B cell (primary cell): ENCODE results near the gene PLGRKT. TPM values are rescaled to one million over a fixed set of nuclear protein-coding genes. Genes with fewer than 3 reads are reported as not detected.

Experiments
- ATAC-seq: fragments of 200-7000 bp; cut with Tn5 transposase; one replicate; pipeline ENCODE4 v1.10.0; 2021; ENCODE audit warnings: low read depth, mild to moderate bottlenecking, moderate number of reproducible peaks, moderate library complexity
- CTCF ChIA-PET: fragments of 350-600 bp; sonication (Branson Sonifier 250); formaldehyde crosslinking; loops from one replicate; lab custom pipeline; 2021; ENCODE audit warnings: antibody characterized with exemption, inconsistent platforms; lab: Charles Lee
- POLR2A ChIA-PET: fragments of 350-600 bp; sonication (Branson Sonifier 250); formaldehyde crosslinking; loops from one replicate; lab custom pipeline; 2021; ENCODE audit warnings: antibody characterized with exemption; lab: Charles Lee
- DNase-seq: peaks from one replicate; pipeline ENCODE4 v3.0.0; 2013
- H2AFZ ChIP-seq: 2 replicates; pipeline ENCODE4 v1.6.1; 2012; ENCODE audit warnings: mild to moderate bottlenecking, low read depth, low read length; ENCODE audit not compliant: insufficient read depth, poor library complexity, severe bottlenecking
- H3K27ac ChIP-seq, 2 donors: 1 replicate in 1 of 2; 2 replicates in 1 of 2; pipeline ENCODE4 v1.5.1; 2012 to 2013; ENCODE audit warnings: low read length in 2 of 2, mild to moderate bottlenecking in 2 of 2, moderate library complexity in 1 of 2
- H3K27me3 ChIP-seq, 4 experiments: fragments of 200-600 bp in 1 of 4; sonication (generic) in 1 of 4; replicated peaks in 1 of 4; 1 replicate in 2 of 4; 2 replicates in 2 of 4; pipeline versions ENCODE4 v1.6.1 to v1.7.0; 2013 to 2016; ENCODE audit warnings: low read length in 3 of 4, mild to moderate bottlenecking in 2 of 4, mixed read lengths in 1 of 4, moderate library complexity in 1 of 4; ENCODE audit not compliant: insufficient read depth in 4 of 4, control insufficient read depth in 3 of 4; ENCODE audit errors: control extremely low read depth in 1 of 4
- H3K36me3 ChIP-seq, 2 experiments: replicated peaks in 1 of 2; 1 replicate in 1 of 2; 2 replicates in 1 of 2; pipeline versions ENCODE4 v1.6.1 to v1.7.1; 2013; ENCODE audit warnings: low read length in 1 of 2; ENCODE audit not compliant: insufficient read depth in 2 of 2, control insufficient read depth in 1 of 2; ENCODE audit errors: control extremely low read depth in 1 of 2, extremely low read depth in 1 of 2
- H3K4me1 ChIP-seq, 2 donors: fragments of 200-600 bp in 1 of 2; sonication (generic) in 1 of 2; 1 replicate in 1 of 2; 2 replicates in 1 of 2; pipeline versions ENCODE4 v1.5.1 to v1.6.1; 2013 to 2017; ENCODE audit warnings: low read length in 2 of 2; ENCODE audit not compliant: control insufficient read depth in 2 of 2, insufficient read depth in 2 of 2
- H3K4me2 ChIP-seq: replicated peaks from 2 replicates; pipeline ENCODE3; 2012; ENCODE audit warnings: mild to moderate bottlenecking, low read depth, low read length; ENCODE audit not compliant: poor library complexity, severe bottlenecking
- H3K4me3 ChIP-seq, 5 experiments: fragments of 200-600 bp in 1 of 5; sonication (generic) in 1 of 5; 1 replicate in 3 of 5; 2 replicates in 2 of 5; pipeline versions ENCODE4 v1.5.1 to v1.7.0; 2011 to 2016; ENCODE audit warnings: low read length in 4 of 5, mild to moderate bottlenecking in 4 of 5, low read depth in 2 of 5, control low read depth in 1 of 5, moderate library complexity in 1 of 5; ENCODE audit not compliant: insufficient read depth in 1 of 5; ENCODE audit errors: control extremely low read depth in 1 of 5, extremely low read depth in 1 of 5
- H3K79me2 ChIP-seq: fragments of 200-600 bp; sonication (generic); one replicate; pipeline ENCODE4 v1.6.0; 2016; ENCODE audit warnings: low read length; ENCODE audit not compliant: control insufficient read depth, insufficient read depth
- H3K9ac ChIP-seq: fragments of 200-600 bp; sonication (generic); 2 replicates; pipeline ENCODE4 v1.6.1; 2017; ENCODE audit warnings: mild to moderate bottlenecking, low read length, moderate library complexity
- H3K9me3 ChIP-seq, 3 donors: one replicate each; pipeline versions ENCODE4 v1.6.1 to v1.7.1; 2013; ENCODE audit warnings: low read length in 2 of 3; ENCODE audit not compliant: control insufficient read depth in 2 of 3, insufficient read depth in 1 of 3; ENCODE audit errors: control extremely low read depth in 1 of 3
- H4K20me1 ChIP-seq: 2 replicates; pipeline ENCODE4 v1.6.0; 2012; ENCODE audit warnings: mild to moderate bottlenecking, low read length; ENCODE audit not compliant: insufficient read depth, control insufficient read depth, poor library complexity, severe bottlenecking
- H3K27ac Mint-ChIP-seq: one replicate; pipeline ENCODE4 v1.8.0; 2021; ENCODE audit warnings: mixed read lengths
- H3K27me3 Mint-ChIP-seq: one replicate; pipeline ENCODE4 v1.8.0; 2021; ENCODE audit warnings: mixed read lengths
- H3K4me1 Mint-ChIP-seq: one replicate; pipeline ENCODE4 v1.8.0; 2021; ENCODE audit warnings: mixed read lengths
- H3K4me3 Mint-ChIP-seq: one replicate; pipeline ENCODE4 v1.8.0; 2021; ENCODE audit warnings: mixed read lengths
- H3K9me3 Mint-ChIP-seq: one replicate; pipeline ENCODE4 v1.8.0; 2022; ENCODE audit warnings: mixed read lengths; ENCODE audit not compliant: insufficient read depth
- CTCF ChIP-seq: fragments of 200-600 bp; IDR thresholded peaks from one replicate; pipeline ENCODE4 v1.8.0; 2022; ENCODE audit warnings: antibody characterized with exemption, mild to moderate bottlenecking
- EZH2 ChIP-seq: IDR thresholded peaks from 2 replicates; pipeline ENCODE4 v1.6.1; 2012; ENCODE audit warnings: borderline replicate concordance, low read depth, mild to moderate bottlenecking, moderate library complexity, low read length; ENCODE audit not compliant: insufficient read depth, poor library complexity, severe bottlenecking
- WGBS: methylation state at CpG from one replicate; pipeline ENCODE4 v1.1.5; 2013; ENCODE audit warnings: missing lambda C conversion rate; ENCODE audit not compliant: insufficient coverage; 5-methylcytosine and 5-hydroxymethylcytosine counted together
- intact Hi-C: fragments of 100-400 bp; cut with micrococcal nuclease; formaldehyde crosslinking; loops from one replicate; pipeline ENCODE4 v1.10.0; 2022
- polyA plus RNA-seq: library from polyadenylated mRNA; depleted of rRNA; stranded (reverse); fragments of >200 nt; gene quantifications from 2 replicates; pipeline ENCODE4 v1.2.3, GENCODE V29; 2012
- total RNA-seq, 2 donors: library from RNA; stranded (reverse); fragments of 120-200 nt in 1 of 2; gene quantifications; 1 replicate in 1 of 2; 2 replicates in 1 of 2; pipeline versions ENCODE4 v1.2.3 to v1.2.4, GENCODE V29; 2013 to 2022

The PLGRKT gene
- total and polyA plus RNA-seq, 2 donors (not counting 1 experiment from before 2014, with no cell fraction given): 8.4 to 11.0 TPM

DNA sequence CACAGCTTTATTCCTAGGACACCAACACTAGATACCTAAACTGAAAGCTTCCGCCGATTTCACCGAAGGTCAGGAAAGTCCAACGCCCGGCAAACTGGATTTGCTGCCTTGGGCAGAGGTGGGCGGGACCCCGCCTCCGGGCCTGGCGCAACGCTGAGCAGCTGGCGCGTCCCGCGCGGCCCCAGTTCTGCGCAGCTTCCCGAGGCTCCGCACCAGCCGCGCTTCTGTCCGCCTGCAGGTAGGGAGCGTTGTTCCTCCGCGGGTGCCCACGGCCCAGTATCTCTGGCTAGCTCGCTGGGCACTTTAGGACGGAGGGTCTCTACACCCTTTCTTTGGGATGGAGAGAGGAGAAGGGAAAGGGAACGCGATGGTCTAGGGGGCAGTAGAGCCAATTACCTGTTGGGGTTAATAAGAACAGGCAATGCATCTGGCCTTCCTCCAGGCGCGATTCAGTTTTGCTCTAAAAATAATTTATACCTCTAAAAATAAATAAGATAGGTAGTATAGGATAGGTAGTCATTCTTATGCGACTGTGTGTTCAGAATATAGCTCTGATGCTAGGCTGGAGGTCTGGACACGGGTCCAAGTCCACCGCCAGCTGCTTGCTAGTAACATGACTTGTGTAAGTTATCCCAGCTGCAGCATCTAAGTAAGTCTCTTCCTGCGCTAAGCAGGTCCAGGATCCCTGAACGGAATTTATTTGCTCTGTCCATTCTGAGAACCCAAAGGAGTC lies 12.8 kb upstream of the PLGRKT start, which contains the start of gene CD274:
Gene CD274 (plus strand): TSS at position 184 of the 733 bp plus-strand sequence. CDS start 5,572 bp downstream, outside the sequence.
- Histone ChIP-seq H3K36me3 (no peaks in the 10 kb centered on the region), H4K20me1 (no peaks in the 10 kb centered on the region), H3K9me3 (no peaks in the 10 kb centered on the region), H3K27me3 (no peaks in the 10 kb centered on the region), H3K9ac (peak within 1 kb of the TSS; percentile 71), H2AFZ (peak within 1 kb of the TSS; percentile 76), H3K4me3 (peak within 1 kb of the TSS; percentile 75 to 93 (median 81)), H3K4me2 (peak within 1 kb of the TSS; percentile 80), H3K27ac (peak within 1 kb of the TSS; percentile 72 to 83), H3K4me1 (peaks cover 21 to 30% of the 10 kb centered on the region in 2 donors), H3K79me2 (no peaks in the 10 kb centered on the region)
- Mint-ChIP-seq H3K27me3 (no peaks in the 10 kb centered on the region), H3K27ac (peak within 1 kb of the TSS; percentile 94), H3K9me3 (no peaks in the 10 kb centered on the region), H3K4me3 (peak within 1 kb of the TSS; percentile 83), H3K4me1 (peaks cover 49% of the 10 kb centered on the region)
- ChIA-PET POLR2A (interaction anchor here (0.6 to 2.1 kb wide), 4 partner anchors 12 to 381 kb away, joined by 3 to 28 read pairs (median 8); partner anchors contain the start of genes PLGRKT and RIC1), CTCF (interaction anchor here (0.6 to 4.0 kb wide), 33 partner anchors 8 to 695 kb away, joined by 3 to 54 read pairs (median 4); partner anchors contain the start of genes ERMP1, INSL6, PDCD1LG2 and PLGRKT)
- ATAC-seq (peak; percentile 91), DNase-seq (peak; percentile 85)
- TF ChIP-seq EZH2 (no peak), CTCF (peak; percentile 57)
- WGBS: 7% methylated on average over 30 of the region's 36 CpGs
- intact Hi-C loops: loop anchor here (1.0 to 5.0 kb wide), 7 partner anchors 8 to 382 kb away; partner anchors contain the start of genes ERMP1 and PDCD1LG2
